Stimulated activated CD8-positive, alpha-beta memory T cell treated with anti-CD3 and anti-CD28 coated beads, Interleukin-2, amount 100 ng/mL, for 1 hour (primary cell): Measurements from ENCODE around the gene B3GNT8.
"Not testable (repeated sequence)": the region's sequence is repeated elsewhere in the genome, so short reads cannot be mapped to it uniquely, and the experiment has no call there.

Experiments
- DNase-seq, 2 donors: peaks; one replicate each; pipeline ENCODE4 v3.0.0-alpha.2; 2020; ENCODE audit warnings: low read depth in 2 of 2

The B3GNT8 gene, protein sequence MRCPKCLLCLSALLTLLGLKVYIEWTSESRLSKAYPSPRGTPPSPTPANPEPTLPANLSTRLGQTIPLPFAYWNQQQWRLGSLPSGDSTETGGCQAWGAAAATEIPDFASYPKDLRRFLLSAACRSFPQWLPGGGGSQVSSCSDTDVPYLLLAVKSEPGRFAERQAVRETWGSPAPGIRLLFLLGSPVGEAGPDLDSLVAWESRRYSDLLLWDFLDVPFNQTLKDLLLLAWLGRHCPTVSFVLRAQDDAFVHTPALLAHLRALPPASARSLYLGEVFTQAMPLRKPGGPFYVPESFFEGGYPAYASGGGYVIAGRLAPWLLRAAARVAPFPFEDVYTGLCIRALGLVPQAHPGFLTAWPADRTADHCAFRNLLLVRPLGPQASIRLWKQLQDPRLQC

DNA sequence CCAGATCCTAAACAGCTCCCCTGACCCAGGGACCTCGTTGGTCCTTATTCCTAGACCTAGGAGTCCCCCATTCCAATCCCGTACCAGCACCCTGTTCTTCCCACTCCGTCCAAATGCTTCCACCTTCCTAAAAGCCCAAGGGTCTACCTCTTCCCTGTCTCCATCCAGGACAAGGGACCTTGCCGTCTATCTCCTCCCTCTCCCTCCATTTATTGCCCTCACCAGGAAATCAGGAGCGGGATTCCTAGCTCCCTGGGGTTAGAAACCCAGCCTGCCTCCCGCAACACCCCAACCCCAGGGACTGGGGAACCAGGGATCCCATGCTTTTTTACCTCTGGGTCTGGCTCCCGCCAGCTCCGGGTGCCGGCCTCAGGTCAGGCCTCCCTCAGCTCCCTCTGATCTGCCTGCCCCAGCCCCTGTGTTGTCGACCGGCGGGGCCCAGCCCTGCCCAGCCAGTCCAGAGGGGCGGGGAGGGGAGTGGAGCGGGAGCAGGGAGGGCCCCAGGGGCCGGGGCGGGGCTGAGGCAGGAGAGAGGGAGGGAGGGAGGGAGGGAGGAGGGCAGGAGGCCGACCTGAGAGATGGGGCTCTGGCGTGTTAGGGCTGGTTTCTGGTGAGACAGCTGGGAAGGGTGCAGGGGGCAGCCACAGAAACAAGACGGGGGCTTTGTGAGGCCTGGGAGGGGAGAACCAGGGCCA lies at the start of gene B3GNT8:
Gene B3GNT8 (minus strand): TSS at position 423 of the 695 bp plus-strand sequence. CDS start 596 bp downstream, outside the sequence.
- no peak for DNase-seq

- no peak for DNase-seq
These were observed 49.4 kb upstream of the B3GNT8 start for GRCh38 chr19:41476583-41476982.

DNA sequence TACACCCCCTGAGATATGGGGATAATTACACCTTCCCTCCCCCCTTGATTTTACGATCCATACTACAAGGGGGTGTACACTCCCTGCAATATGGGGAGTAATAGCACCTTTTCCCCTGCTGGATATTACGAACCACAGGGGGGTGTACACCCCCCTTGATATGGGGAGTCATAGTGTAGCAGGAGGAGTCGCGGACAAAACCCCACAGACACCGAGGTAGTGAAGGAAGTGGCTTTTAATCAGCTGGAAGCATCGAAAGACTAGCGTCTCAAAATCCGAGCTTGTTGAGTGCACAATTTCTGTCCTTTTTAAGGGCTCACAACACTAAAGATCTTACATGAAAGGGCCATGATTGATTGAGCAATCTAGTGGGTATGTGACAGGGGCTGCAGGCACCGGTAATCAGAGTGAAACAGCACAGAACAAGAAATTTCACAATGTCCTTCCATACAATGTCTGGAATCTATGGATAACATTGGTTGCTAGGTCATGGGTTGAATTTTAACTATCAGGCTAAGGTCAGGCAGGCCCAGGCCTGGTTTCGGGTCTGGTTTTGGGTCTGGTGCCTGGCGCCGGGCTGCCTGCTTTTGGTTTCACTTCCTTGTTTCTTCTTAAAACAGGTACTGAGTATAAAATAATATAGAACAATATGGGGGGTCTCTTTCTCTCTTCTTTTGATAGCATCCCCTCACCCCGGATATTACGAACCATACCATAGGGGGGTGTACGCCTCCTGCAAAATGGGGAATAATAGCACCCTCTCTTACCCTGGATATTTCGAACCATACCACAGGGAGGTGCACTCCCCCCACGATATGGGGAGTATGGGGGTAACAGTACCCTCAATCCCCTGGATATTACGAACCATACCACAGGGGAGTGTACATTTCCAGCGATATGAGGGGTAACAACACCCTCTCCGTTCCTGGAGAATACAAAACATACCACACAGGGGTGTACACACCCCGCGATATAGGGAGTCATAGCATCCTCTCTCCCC lies 36.4 kb upstream of the B3GNT8 start:
- not testable (repeated sequence) for DNase-seq

- DNase-seq = no peak
These were observed 35.3 kb upstream of the B3GNT8 start for GRCh38 chr19:41462497-41462896.

- no peak for DNase-seq
These were observed 30.1 kb upstream of the B3GNT8 start for GRCh38 chr19:41457241-41457640.

DNA sequence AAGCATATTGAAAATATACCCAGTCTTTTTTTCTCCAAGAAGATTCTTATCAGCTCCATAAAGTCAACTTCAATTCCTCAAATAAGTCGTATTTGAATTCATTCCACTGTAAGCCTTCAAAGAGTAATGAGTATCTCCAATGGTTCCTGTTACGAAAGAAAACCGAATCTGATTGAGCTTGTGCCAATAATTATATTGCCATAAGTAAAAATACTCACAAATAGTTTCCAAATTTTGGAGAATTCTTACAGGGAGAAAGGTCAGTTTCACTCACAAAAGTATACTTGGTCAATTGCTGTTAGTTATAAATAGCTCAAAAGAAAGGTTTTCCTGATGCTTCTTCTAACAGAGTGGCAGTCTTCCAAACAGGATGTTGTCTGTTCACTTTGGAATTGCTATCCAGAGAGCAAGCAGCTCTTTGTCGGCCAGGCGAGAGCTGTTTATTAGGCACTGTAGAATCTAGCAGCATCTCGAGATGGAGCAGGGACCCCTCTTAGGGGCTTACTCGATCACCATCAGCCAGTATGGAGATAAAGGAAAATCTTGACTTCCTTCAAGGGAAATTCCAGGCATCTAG lies 29.3 kb upstream of the B3GNT8 start:
- DNase-seq = no peak

DNA sequence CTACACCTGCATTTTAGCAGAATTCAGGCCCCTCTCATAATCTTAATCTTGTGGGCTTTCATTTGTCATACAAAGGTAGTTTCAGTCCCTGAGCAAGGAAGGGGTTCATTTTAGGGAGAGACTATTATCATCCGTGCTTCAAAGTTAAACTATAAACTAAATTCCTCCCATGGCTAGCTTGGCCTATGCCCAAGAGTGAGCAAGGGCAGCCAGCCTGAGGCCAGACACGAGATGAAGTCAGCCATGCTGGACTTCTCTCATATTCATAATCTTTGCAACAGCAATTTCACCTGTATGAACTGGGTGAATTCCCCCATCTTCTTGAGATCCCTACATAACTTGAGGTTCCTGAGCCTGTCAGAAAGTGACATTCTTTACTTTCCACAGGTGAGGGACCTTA lies 28.8 kb upstream of the B3GNT8 start:
- no peak for DNase-seq

GRCh38 chr19:41452584-41453275 lies 25.6 kb upstream of the B3GNT8 start:
- DNase-seq = no peak

DNA sequence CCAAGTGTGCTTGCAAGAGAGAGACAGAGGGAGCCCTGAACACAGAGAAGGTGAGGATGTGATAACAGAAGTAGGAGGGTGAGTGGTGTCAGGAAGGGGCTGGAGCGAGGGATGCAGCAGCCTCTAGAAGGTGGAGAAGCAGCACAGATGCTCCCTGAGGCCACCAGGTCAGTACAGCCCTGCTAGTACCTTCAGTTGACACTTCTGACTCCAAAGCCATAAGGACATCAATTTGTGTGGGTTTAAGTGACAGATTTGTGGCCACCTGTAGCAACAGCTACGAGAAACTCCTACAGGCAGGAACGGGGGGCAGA lies 22.6 kb upstream of the B3GNT8 start:
- DNase-seq = no peak

- DNase-seq = peak; percentile 46 to 47
These were observed 22.1 kb upstream of the B3GNT8 start for GRCh38 chr19:41449079-41449864.

GRCh38 chr19:41447732-41448332 lies 20.7 kb upstream of the B3GNT8 start:
- DNase-seq = no peak

GRCh38 chr19:41445575-41445974 lies 18.4 kb upstream of the B3GNT8 start:
- no peak for DNase-seq

DNA sequence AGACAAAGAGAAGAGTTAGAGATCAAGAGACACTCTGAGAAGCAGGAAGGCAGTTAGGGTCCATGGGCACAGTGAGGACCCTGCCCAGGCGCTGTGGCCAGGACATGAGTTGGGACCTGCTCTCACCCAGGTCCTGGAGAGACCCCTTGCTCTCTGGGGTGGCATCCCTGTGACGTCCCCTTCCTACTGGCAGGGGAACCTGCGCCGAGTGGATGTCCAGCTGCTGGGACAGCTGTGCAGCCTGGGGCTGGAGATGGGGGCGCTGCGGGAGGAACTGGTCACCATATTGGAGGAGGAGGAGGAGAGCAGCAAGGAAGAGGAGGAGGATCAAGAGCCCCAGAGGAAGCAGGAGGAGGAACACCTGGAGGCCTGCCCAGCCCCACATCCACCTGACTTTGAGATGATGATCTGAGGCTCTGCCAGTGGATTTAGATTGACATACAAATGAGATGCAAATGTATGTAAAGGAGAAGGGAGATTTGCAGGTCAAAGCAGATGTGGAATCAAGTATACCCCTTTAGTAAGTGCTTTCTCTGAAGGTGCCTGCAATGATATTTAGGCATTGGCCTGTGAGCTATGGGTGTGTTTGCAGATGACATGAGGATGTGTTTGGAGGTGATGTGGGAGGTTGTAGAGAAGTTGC lies 16.8 kb upstream of the B3GNT8 start:
- no peak for DNase-seq

- DNase-seq = no peak
These were observed 15.5 kb upstream of the B3GNT8 start, which contains the start of gene ERICH4 for GRCh38 chr19:41442473-41443355. ERICH4 (plus strand) TSS chr19:41443156; CDS start chr19:41443170, 14 bp downstream.

- DNase-seq = no peak
These were observed 14.3 kb upstream of the B3GNT8 start for GRCh38 chr19:41441321-41441945.

DNA sequence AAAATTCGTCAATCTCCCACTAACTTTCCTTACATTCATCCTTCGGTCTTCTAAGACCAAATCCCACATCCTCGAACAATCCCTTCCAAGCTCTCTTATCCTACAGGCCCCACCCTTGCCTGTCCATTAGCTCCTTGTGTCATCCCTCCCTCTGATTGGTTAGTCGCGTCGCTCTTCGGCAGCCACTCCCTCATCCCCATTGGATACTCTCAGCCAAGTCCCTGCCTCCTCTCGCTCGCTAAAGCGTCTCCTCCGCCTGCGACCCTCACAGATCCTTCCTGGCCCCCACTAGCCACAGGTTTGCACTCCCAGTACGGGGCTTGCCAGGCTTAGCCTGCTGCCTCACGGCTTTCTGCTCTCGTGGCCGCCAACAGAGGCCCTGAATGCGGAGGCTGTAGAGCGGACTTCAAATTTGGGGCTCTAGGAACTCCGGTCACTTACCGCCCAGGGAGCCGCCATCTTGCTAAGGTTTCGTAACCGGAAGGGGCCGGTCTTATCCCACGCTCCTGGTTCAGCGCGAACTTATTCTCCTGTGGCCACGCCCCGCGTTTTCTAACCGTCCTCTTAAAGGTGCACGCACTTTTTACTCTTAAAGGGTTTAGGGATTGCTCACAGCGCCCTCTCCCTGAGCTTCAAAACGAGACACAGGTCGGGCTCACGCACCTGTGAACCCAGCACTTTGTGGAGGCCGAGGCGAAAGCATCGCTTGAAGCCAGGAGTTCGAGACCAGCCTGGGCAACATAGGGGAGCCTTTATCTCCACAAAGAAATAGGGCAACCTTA lies 12.5 kb upstream of the B3GNT8 start, which contains the start of gene DMAC2:
Gene DMAC2 (minus strand): TSS at position 472 of the 782 bp plus-strand sequence. CDS start 13 bp downstream, at position 459.
- DNase-seq = peak; percentile 85 to 91
